HG03066 (cell line): Measurements from ENCODE around the gene ZNF454.

ENCODE experiments used
- ATAC-seq: cut with Tn5 transposase; IDR thresholded peaks from one replicate; pipeline ENCODE4 v1.9.1; 2021; ENCODE audit warnings: low read depth; ENCODE audit not compliant: unreplicated experiment

The ZNF454 gene

DNA sequence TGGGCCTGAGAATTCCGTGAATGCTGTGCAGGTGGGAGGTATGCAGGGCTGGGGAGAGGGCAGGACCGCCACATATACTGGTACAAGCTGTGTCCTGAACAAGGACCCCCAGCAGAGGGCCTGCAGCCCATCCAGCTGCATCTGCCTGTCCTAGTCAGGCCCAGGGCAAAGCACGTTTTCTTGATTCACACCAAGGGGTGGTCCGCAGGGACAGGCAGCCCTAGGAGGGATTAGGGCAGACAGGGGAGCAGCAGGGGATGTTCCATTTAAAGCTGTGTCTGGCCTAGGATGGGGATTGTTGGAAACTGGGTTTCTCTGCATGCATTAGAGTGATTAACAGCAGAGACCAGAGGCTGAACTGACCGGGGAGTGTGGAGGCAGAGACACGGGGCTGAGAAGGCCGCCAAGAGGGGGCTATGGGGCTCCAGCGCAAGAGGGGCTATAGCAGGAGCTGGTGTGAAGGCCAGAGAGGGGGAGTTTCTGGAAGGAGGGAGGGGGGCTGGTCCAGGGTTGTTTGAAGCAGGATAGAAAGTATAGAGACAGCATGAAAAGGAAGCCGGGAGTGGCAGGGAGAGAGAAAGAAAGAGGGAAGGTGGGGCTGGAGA is 51.4 kb downstream of the ZNF454 start:
- no peak for ATAC-seq

DNA sequence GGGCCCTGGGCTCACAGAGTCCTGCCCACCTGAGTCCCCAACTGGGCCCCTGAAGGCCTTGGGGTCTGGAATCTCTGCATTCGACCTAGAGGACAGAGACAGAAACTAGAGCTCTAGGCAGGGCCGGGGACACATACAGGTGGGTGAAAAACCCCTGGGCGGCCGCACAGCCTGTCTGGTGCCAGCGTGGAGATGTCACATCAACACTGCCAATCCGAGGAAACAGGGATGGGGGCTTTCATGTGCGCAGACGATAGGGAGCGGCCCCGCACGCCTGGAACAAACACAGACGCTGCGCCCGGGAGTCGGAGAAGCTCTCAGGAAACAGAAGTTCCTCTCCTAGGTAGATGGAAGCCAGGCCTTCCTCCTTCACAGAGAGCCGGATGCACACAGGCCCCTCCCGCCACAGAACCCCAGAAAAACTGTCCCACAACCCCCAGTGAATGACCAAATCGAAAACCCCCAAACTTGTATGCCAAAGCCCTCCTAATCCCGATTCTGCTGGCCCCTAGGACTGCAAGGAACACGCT is 52.3 kb downstream of the ZNF454 start:
- ATAC-seq: no peak

DNA sequence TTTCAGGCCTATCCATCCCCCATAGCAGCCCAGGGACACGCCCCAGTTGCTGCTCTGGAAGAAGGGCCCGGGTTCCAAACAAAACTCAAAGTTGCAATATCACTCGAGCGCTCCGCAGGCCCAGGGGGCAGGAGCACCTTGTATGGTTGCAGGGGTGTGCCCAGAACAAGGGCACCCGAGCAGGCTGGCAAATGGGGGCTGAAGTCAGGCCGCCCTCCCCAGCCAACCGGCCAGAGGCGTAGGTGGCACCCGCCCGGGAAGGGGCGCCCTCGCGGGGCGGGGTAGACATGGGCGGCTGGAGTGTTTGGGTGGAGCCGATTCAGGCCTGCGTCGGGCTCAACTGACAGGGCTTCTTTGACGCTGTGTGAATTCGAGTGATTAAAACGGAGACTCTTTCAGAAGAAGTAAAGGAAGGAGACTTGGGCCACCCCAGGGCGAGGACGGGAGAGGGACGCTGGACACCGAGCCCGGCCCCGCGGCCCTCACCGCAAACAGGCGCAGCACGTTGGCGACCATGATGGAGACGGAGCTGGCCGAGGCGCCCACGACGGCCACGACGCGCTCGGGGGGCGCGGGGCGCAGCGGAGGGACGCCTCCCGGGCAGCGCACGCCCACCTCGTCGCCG is 53.1 kb downstream of the ZNF454 start:
- no peak for ATAC-seq

DNA sequence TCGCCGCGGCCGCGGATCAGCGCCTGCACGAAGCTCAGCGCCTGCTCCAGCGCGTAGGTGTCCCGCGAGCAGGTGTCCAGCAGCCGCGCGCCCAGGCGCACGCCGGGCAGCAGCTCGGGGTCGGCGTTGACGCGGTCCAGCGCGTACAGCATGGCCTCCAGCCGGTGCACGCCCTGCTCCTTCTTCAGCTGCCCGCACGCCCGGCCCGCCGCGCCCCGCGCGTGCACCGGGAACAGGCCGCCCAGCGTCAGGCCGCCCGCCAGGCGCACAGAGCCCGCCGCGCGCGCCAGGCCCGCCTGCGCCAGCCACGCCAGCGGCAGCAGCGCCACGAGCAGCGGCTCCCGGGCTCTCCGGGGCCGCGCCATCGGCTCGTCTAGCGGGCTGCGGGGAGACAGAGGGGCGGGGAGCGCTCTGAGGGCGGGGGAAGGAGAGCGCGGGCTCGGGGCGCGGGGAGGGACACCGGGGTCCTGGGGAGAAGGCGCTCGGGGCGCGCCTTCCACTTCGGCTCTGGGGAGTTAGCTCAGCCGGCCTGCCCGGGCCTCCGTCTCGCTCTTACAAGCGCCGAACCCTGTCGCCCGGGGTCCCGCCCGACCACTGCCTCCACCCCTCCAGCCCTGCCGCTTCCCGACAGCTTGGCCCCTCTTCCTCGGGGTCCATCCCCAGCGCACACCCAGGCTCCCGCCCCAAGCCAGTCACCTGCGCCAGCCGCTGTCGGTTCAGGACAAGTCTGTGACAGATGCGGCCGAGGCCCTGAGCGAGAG is 53.8 kb downstream of the ZNF454 start, which contains the start of gene GRM6:
GRM6 (minus strand) TSS at position 741 of the 761 bp plus-strand sequence; CDS start at position 365, 376 bp downstream.
- no peak for ATAC-seq

DNA sequence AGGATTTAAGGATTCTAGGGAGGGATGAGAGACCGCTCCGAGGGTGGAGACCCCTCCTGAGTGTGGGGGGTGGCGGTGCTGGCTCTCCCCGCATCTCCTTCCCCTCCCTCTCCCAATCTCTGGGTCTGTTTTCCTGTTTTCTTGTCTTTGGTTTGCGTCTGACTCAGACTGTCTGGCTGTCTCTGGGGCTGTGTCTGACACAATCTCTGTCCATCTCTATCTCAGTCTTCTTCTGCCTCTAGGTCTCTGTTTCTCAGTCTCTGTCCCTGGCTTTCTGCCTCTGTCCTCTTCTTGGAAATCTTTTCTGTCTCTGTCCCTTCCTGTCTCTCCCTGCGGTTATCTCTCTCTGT is 54.3 kb downstream of the ZNF454 start:
- no peak for ATAC-seq

DNA sequence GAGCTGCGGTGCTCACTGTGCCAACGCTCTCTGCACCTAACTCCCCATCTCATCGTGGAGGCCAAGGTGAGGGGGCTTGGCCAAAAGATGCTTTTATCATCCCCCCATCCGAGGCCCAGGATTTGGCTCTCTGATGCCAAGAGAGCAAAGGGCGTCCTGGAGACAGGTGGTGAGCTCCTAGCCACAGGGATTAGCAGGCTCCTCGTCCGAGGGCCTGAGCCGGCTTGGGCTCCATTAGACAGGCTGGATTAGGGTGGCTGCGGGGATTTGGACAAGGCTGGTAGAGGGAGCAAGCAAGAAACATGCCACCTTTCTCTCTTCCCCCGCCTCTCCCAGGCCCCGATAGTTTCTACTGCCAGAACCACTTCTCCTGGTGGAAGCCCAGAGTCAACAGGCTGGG is 55.2 kb downstream of the ZNF454 start:
- ATAC-seq: no peak

DNA sequence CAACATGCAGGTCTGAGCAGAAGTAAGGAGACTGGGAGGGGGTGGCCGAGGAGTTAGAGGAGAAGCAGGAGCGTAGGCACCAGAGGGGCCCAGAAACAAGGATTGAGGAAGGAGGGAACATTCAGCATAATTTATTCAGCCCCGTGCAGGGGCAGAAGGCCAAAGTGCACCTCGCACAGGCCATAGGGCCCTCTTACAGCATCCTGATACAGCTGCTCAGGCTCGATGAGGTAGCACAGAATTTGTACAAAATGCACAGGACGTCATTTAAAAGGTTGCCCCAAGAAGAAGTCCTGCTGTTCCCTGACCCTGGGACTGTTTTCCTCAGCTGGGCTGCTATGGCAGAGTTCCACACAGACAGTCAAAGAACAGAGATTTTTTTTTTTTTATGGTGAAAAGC is 56.2 kb downstream of the ZNF454 start:
- no peak for ATAC-seq

DNA sequence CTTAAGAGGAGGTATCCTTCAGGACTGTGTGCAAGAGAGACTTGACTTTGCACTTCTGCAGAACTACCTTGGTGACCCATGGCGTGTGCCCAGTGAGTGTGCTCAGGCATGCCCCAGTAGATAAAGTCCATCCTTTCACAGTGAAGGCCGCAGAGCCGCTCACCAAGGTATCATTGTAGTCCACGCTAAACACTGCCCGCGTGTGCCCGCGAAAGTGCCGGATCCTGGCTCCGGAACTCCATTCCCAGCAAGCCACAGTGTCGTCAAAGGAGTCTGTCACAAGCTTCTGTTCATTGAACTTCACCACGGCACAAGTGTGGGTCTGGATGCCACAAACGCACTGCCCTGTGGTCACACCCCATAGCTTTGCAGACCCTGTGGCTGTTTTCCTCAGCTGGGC is 57.4 kb downstream of the ZNF454 start:
- ATAC-seq: no peak

DNA sequence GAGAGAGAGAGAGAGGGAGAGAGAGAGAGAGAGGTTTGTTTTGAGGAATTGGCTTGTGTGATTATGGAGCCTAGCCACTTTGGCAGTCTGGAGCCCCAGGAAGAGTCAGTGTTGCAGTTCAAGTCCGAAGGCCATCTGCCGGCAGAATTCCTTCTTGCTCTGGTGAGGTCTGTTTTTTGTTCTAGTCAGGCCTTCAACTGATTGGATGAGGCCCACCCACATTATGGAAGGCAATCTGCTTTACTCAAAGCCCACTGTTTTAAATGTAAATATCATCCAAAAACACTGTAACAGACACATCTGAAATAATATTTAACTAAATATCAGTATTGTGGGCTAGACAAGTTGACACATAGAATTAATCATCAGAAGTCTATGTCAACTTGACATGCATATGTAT is 65.6 kb downstream of the ZNF454 start:
- no peak for ATAC-seq

DNA sequence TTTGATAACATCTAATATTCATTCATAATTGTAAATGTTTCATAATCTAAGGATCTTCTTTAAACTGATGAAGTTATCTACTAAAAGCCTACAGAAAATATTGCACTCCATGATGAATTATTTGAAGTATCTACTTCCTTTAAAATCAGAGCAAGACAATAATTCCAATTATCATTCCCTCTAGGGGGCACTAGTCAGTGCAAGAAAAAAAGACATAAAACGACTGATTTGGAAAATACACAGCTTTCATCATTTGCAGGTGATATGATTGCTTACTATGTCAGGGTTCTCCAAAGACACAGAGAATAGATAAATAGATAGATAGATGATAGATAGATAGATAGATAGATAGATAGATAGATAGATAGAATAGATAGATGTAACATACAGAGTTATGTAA is 67.7 kb downstream of the ZNF454 start:
- no peak for ATAC-seq
